ENCODE results near the gene UNC119. TPM values are rescaled to one million over a fixed set of nuclear protein-coding genes. Genes with fewer than 3 reads are reported as not detected.

UNC119 gene
- polyA plus RNA-seq, 3 donors = 77.5 to 189 (median 80.2) TPM

DNA sequence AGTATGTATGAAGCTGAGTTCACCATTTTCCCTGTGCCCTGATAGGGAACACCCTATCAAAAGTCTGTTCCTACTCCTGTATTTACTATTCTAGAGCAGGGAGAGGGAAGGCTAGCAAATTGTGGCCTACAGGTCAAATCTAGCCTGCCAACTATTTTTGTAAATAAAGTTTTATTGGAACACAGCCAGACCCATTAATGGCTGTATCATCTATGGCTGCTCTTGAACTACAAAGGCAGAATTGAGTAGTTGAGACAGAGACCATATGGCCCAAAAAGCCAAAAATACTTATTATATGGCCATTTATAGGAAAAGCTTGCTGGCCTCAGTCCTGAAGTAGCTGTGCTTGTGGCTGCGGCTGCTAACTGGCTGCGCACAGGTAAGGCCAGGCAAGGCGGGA is 28.5 kb upstream of the UNC119 start:
- H2AFZ ChIP-seq (ENCODE audit: insufficient read depth, low read depth, low read length, poor library complexity, severe bottlenecking) = no peak overlapping the region
- no peaks in the 10 kb centered on the region for H3K9me3 Mint-ChIP-seq
- H3K4me1 Mint-ChIP-seq = peaks cover 8% of the 10 kb centered on the region
- no peak overlapping the region for H3K27ac ChIP-seq (ENCODE audit: low read depth in 1 of 2, low read length in 2 of 2)
- no peak overlapping the region for H3K4me2 ChIP-seq (replicated peaks; ENCODE audit: extremely low read depth, low read length, poor library complexity, severe bottlenecking)
- H3K4me3 Mint-ChIP-seq = no peak overlapping the region
- H4K20me1 ChIP-seq (ENCODE audit: insufficient read depth, low read length) = no peaks in the 10 kb centered on the region
- intact Hi-C loops (cut with micrococcal nuclease) = no loop called here
- H3K9me3 ChIP-seq (replicated peaks in 1 of 2; ENCODE audit: control insufficient read depth in 1 of 2, insufficient read depth in 1 of 2, low read length in 2 of 2) = no peaks in the 10 kb centered on the region
- no peak overlapping the region for H3K27ac Mint-ChIP-seq
- H3K36me3 ChIP-seq (replicated peaks in 1 of 2; ENCODE audit: control insufficient read depth in 1 of 2, insufficient read depth in 2 of 2, low read length in 2 of 2) = peaks cover 57 to 77% of the 10 kb centered on the region in 2 donors
- TF ChIP-seq, protein P1, sequence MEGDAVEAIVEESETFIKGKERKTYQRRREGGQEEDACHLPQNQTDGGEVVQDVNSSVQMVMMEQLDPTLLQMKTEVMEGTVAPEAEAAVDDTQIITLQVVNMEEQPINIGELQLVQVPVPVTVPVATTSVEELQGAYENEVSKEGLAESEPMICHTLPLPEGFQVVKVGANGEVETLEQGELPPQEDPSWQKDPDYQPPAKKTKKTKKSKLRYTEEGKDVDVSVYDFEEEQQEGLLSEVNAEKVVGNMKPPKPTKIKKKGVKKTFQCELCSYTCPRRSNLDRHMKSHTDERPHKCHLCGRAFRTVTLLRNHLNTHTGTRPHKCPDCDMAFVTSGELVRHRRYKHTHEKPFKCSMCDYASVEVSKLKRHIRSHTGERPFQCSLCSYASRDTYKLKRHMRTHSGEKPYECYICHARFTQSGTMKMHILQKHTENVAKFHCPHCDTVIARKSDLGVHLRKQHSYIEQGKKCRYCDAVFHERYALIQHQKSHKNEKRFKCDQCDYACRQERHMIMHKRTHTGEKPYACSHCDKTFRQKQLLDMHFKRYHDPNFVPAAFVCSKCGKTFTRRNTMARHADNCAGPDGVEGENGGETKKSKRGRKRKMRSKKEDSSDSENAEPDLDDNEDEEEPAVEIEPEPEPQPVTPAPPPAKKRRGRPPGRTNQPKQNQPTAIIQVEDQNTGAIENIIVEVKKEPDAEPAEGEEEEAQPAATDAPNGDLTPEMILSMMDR (IDR thresholded peaks at IDR 0.05) = no peak
- peaks cover 4 to 6% of the 10 kb centered on the region in 2 donors for H3K4me1 ChIP-seq (ENCODE audit: control insufficient read depth in 1 of 2, insufficient read depth in 2 of 2, low read length in 2 of 2)
- no peak for DNase-seq
- no peaks in the 10 kb centered on the region for H3K27me3 ChIP-seq (ENCODE audit: control insufficient read depth in 2 of 2, insufficient read depth in 2 of 2, low read length in 2 of 2)
- H3K36me3 Mint-ChIP-seq = peaks cover 33% of the 10 kb centered on the region in 2 donors
- H3K4me3 ChIP-seq (replicated peaks in 1 of 3; ENCODE audit: low read depth in 2 of 3, low read length in 3 of 3) = no peak overlapping the region
- WGBS (ENCODE audit: insufficient coverage) = no CpG with 5 or more reads among the region's 3 CpGs
- H3K27me3 Mint-ChIP-seq (ENCODE audit: low read depth in 3 of 3) = peaks cover under 1 to 5% (median 2%) of the 10 kb centered on the region in 3 donors
- H3K79me2 ChIP-seq (ENCODE audit: insufficient read depth, low read length) = no peaks in the 10 kb centered on the region
- no peak overlapping the region for H3K9ac ChIP-seq (ENCODE audit: insufficient read depth, low read length, poor library complexity, severe bottlenecking)

DNA sequence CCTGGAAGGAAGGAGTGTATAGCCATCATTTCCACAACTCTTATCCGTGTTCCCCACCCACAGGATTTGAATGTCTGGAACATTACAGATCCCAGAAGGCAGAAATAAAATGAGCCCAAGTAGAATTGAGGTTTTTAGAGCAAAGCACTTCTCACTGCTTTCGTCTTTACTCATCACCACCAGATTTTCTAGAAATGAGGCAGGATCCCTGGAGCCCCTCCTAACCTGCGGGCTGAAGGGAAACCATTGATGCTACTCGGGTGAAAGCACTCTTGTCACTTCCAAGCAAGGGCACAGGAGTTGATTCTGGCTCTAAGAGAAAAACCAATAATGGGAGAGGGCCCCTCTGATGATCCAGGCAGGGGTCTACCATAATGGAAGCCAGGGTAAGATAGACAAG is 27.1 kb upstream of the UNC119 start:
- intact Hi-C loops (cut with micrococcal nuclease) = loop anchor here in 1 of 2 donors (10.0 kb wide), 1 partner anchor 245 kb away; the partner anchor contains the start of genes IFT20 and TNFAIP1
- no peak overlapping the region for H3K4me3 Mint-ChIP-seq
- Histone ChIP-seq H3K27ac (ENCODE audit: low read depth in 1 of 2, low read length in 2 of 2) (no peak overlapping the region), H3K4me2 (replicated peaks; ENCODE audit: extremely low read depth, low read length, poor library complexity, severe bottlenecking) (no peak overlapping the region), H3K4me1 (ENCODE audit: control insufficient read depth in 1 of 2, insufficient read depth in 2 of 2, low read length in 2 of 2) (peaks cover 4 to 6% of the 10 kb centered on the region in 2 donors), H4K20me1 (ENCODE audit: insufficient read depth, low read length) (no peaks in the 10 kb centered on the region), H3K79me2 (ENCODE audit: insufficient read depth, low read length) (no peaks in the 10 kb centered on the region), H2AFZ (ENCODE audit: insufficient read depth, low read depth, low read length, poor library complexity, severe bottlenecking) (no peak overlapping the region), H3K4me3 (replicated peaks in 1 of 3; ENCODE audit: low read depth in 2 of 3, low read length in 3 of 3) (no peak overlapping the region), H3K36me3 (replicated peaks in 1 of 2; ENCODE audit: control insufficient read depth in 1 of 2, insufficient read depth in 2 of 2, low read length in 2 of 2) (peaks cover 44 to 63% of the 10 kb centered on the region in 2 donors), H3K9me3 (replicated peaks in 1 of 2; ENCODE audit: control insufficient read depth in 1 of 2, insufficient read depth in 1 of 2, low read length in 2 of 2) (no peaks in the 10 kb centered on the region), H3K27me3 (ENCODE audit: control insufficient read depth in 2 of 2, insufficient read depth in 2 of 2, low read length in 2 of 2) (no peaks in the 10 kb centered on the region), H3K9ac (ENCODE audit: insufficient read depth, low read length, poor library complexity, severe bottlenecking) (no peak overlapping the region)
- H3K27ac Mint-ChIP-seq = peak overlapping the region in 2 of 7 donors; percentile 21 to 46
- TF ChIP-seq, protein P1 (IDR thresholded peaks at IDR 0.05) = no peak
- 85% methylated on average over 3 of the region's 4 CpGs for WGBS (ENCODE audit: insufficient coverage)
- peaks cover 11% of the 10 kb centered on the region for H3K4me1 Mint-ChIP-seq
- no peak for DNase-seq
- peaks cover 22 to 37% of the 10 kb centered on the region in 2 donors for H3K36me3 Mint-ChIP-seq
- H3K9me3 Mint-ChIP-seq = no peaks in the 10 kb centered on the region
- H3K27me3 Mint-ChIP-seq (ENCODE audit: low read depth in 3 of 3) = peaks cover 2 to 5% (median 3%) of the 10 kb centered on the region in 3 donors

All from CD14-positive monocyte (primary cell).